Activated CD4-positive, alpha-beta T cell treated with anti-CD3 and anti-CD28 coated beads for 4 hours (primary cell): ENCODE results near the gene EYS.
"Not testable (repeated sequence)": the region's sequence is repeated elsewhere in the genome, so short reads cannot be mapped to it uniquely, and the experiment has no call there.

ENCODE experiments used
- DNase-seq, 2 donors: peaks; one replicate each; pipeline ENCODE4 v3.0.0-alpha.2; 2020

Gene EYS

GRCh38 chr6:65449926-65450325, 257.1 kb downstream of the EYS start:
- DNase-seq: no peak

- DNase-seq: no peak
Measured at GRCh38 chr6:65448866-65449265, 258.2 kb downstream of the EYS start.

- no peak for DNase-seq
Measured at GRCh38 chr6:65436281-65436680, 270.7 kb downstream of the EYS start.

GRCh38 chr6:65416621-65417020, 290.4 kb downstream of the EYS start:
- no peak for DNase-seq

DNA sequence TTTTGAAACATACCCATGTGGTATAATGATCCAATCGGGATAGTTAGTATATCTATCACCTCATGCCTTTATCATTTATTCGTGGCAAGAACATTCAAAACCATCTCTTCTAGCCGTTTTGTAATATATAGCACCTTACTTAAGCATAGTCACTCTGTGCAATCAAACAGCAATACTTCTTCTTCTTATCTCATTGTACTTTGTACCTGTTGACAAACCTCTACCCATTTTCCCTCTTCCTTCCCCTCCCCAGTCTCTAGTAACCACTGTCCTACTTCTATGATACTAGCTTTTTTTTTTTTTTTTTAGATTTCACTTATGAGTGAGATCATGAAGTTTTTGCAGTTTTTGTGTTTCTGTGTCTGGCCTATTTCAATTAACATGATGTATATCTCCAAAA, 296.7 kb downstream of the EYS start:
- no peak for DNase-seq

GRCh38 chr6:65402564-65402963, 304.5 kb downstream of the EYS start:
- no peak for DNase-seq

DNA sequence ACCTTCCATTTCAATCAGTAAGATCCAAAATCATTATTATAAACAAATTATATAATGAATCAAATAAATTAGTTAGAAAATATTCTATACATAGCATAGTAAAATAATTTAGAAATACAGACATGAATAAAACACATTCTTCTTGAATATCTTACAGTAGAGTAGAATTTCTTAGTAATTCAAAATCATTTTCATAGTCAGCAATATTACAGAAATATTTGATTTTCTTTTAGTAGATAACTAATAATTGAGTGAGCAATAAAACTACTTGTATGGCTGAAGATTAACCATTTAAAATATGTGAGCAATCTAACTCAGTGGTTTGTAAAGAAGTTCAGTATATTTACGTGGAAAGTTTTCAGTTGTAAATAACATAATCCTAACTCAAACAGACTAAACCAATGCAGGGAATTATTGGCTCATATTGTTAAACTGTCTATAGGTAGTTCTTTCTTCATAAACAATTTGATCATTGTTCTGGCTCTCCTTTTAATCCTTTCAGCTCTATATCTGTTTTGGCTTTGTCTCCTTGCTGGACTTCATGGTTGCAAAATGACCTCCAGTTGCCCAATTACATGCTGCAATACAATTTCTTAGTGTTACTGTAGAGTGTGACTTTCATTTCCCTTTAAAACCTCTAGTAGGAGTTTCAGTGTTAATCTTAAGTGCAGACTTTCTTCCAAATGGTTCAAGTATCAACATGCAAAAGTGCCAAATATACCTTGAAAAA, 307.5 kb downstream of the EYS start:
- no peak for DNase-seq

DNA sequence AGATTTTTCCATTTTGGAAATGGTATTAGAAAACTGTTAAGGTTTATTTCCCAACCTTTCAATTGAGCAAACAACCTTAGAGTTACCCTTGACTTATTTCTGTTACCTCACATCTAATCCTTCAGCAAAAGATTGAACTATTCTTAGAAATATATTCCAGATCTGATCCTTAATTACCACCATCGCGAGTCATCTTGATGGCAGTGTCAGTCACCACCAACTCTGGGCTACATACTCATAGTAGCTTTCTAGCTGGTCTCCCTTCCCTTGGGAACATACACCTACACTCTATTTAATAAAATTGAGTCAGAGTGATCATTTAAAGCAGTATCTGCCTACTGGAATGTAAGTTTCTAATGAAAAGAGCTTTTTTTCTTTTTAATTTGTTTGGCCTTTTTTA, 308.2 kb downstream of the EYS start:
- DNase-seq: no peak

DNA sequence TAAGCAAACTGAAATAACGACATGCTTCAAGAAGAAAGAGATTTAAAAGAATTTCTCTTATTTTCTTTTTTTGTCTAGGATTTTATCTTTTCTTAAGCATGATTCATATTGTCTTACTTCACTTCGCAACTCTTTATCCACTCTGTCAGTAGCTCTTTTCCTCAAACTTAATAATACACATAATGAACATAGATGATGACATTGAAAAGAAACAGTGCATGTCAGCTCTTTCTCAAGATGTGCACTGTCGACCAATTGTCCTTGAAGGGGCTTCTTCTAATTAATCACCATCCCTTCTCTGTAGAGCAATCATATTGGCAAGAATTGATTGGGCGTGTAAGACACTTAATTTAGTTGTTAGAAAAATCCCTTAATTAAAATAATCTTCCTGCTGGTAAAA, 356.5 kb downstream of the EYS start:
- no peak for DNase-seq

GRCh38 chr6:65302655-65303054, 404.4 kb downstream of the EYS start:
- DNase-seq: not testable (repeated sequence)

- no peak for DNase-seq
Measured at GRCh38 chr6:65299236-65299635, 407.8 kb downstream of the EYS start.

- DNase-seq: no peak
Measured at GRCh38 chr6:65295812-65296211, 411.2 kb downstream of the EYS start.

- DNase-seq: no peak
Measured at GRCh38 chr6:65289491-65289890, 417.5 kb downstream of the EYS start.

DNA sequence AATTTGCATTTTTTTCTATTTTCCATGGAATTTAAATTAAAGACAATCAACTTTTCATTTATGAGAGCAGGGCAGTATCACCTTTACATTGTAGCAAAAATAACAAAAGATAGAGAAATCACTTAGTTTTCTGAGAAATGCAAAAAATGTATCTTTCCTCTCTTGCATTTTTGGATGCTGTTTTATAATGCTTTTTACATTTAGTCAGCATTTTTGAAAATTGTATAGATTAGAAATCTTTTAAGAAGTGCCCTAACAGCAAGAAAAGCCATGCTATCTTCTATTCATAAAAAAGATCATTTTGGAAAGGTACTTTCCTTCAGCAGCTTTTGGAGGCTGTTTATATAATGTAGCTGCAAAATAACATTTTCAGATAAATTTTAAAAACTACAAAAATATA, 421.8 kb downstream of the EYS start:
- no peak for DNase-seq

DNA sequence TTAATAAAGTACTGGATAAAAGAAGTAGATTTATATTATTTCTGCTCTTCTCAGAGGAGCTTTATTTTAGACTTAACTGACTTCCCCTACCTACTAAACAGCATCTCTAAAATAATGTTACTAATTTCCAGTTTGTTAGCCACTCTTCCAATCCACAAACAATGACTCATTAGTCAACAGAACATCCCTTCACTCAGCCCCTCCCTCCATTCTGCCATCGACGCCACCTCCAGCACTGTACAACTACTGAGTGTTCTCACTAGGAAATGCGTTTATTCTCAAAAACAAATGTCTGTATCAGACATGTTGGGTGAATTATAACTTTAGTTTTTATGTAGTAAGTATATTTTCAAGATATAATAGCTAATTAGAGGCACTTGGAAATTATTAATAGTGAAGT, 427.0 kb downstream of the EYS start:
- no peak for DNase-seq

DNA sequence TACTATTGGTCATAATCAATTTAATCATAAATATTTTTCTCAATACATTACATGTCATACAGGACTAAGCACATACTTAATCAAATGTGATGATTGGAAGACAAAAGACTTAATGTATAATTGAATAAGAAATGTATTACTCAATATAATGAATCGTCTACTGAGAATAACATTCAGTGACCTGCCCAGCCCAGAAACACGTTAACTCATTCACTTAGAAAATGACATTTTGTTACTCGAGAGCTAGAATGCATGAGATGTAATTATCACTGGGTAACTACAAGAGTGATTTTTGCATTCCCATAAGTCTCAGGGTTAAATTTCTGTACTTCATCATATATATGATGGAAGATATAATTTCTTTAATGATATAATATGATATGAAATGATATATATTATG, 444.8 kb downstream of the EYS start:
- DNase-seq: no peak

DNA sequence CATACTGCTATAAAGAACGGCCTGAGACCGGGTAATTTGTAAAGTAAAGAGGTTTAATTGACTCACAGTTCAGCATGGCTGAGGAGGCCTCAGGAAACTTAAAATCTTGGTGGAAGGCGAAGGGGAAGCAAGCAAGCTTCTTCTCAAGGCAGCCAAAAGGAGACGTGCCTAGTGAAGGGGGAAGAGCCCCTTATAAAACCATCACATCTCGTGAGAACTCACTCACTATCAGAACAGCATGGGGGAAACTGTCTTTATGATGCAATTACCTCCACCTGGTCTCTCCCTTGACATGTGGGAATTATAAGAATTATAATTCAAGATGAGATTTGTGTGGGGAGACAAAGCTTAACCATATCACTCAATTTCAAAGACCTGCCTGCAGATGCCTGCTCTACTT, 447.0 kb downstream of the EYS start:
- no peak for DNase-seq

GRCh38 chr6:65259059-65259458, 448.0 kb downstream of the EYS start:
- DNase-seq: no peak

DNA sequence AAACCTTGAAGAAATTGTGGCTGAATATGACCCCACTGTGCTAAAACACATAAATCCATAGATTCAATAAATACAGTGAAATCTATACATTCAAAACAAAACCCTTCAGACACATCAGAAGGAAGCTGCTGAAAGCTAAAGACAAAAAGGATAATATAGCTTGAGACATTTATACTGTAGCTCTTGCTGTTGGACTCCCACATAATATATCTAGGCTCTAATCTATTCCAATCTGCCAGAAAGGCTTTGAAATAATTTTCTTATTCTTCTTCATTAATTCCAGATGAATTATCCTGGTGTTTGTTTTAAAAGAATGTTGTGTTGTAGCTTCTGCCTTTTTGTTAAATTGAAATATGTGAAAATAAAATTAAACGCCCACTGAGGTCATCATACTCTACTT, 454.0 kb downstream of the EYS start:
- DNase-seq: no peak

- no peak for DNase-seq
Measured at GRCh38 chr6:65248101-65248610, 458.9 kb downstream of the EYS start.

DNA sequence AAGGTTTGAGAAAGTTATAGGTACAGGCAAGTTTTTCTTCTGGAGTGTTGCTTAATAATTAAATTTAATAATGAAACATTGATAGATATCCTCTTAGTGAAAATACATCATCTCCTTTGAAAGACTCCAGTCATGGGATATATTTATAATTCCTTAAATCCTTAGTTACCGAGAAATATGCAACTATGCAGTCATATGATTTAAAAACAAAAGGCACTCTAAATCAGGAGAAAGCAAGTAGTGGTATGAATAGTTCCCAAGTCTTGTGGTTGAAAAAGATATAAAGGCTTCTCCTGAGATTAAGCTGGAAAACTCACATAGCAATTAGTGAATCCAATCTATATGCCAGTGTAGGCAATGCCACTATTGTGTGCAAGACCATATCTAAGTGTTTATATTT, 475.4 kb downstream of the EYS start:
- DNase-seq: no peak

- no peak for DNase-seq
Measured at GRCh38 chr6:65229825-65230224, 477.2 kb downstream of the EYS start.

DNA sequence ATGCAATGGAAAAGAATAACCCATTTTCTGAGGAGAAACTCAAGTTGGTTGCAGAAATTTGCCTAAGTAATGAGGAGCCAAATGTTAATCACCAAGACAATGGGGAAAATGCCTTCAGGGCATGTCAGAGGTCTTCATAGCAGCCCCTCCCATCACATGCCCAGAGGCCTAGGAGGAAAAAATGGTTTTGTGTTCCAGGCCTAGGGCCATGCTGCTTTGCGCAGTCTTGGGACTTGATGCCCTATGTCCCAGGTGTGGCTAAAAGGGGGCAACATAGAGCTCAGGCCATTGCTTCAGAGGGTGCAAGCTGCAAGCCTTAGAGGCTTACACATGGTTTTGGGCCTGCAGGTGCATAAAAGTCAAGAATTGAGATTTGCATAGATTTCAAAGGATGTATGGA, 485.9 kb downstream of the EYS start:
- DNase-seq: no peak

DNA sequence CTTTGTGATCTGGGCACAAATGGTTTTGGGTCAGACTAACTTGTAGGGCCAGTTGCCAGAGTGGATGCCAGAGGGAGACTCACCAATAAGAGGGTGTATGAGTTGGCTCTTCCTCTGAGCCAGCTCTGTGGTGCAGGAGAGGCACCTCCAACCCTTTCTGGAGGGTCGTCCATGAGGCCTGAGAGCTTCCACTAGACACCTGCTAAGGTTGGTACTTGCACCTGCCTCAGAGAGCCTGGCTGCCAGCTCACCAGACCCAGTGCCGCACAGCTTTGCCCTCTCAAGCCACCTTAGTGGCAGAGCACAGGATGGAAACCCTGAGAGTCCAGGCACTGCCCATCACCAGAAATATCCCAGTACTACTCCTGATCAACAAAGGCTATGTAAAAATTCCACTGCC, 504.3 kb downstream of the EYS start:
- DNase-seq: no peak

DNA sequence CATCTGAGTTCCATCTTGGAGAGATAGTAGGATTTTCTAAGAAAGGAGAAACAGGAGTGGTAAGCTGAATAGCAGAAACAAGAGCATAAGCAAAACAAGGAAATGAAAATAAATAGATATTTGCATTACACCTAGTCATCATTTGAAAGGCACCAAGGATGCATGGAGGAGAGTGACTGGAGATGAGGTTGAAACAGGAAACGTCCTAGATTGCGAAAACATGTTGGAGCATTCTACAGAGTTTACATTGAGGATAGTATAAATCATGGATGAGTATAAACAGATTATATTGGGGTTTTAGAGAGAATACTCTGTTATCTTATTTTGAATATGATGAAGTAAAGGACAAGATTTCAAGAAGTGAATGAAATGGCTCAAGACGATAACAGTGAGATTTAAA, 507.3 kb downstream of the EYS start:
- DNase-seq: no peak
